GM12875 (cell line): ENCODE data around the gene UBXN7.
"Not testable (repeated sequence)": the region's sequence is repeated elsewhere in the genome, so short reads cannot be mapped to it uniquely, and the experiment has no call there.

Experiments
- H3K4me3 ChIP-seq: one replicate; pipeline ENCODE4 v1.5.1; 2011; ENCODE audit warnings: low read depth, low read length, control low read depth
- TF ChIP-seq, protein P1 (sequence below): IDR thresholded peaks from 2 replicates; pipeline ENCODE4 v1.5.1; 2011; ENCODE audit warnings: low read depth, mild to moderate bottlenecking, control low read depth, inconsistent platforms, low read length, moderate library complexity, borderline replicate concordance; ENCODE audit not compliant: insufficient read depth

The UBXN7 gene, protein sequence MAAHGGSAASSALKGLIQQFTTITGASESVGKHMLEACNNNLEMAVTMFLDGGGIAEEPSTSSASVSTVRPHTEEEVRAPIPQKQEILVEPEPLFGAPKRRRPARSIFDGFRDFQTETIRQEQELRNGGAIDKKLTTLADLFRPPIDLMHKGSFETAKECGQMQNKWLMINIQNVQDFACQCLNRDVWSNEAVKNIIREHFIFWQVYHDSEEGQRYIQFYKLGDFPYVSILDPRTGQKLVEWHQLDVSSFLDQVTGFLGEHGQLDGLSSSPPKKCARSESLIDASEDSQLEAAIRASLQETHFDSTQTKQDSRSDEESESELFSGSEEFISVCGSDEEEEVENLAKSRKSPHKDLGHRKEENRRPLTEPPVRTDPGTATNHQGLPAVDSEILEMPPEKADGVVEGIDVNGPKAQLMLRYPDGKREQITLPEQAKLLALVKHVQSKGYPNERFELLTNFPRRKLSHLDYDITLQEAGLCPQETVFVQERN

GRCh38 chr3:196432137-196432879 is at the start of gene UBXN7:
Gene UBXN7 (minus strand): TSS chr3:196432427. CDS start chr3:196432399, 28 bp downstream.
- TF ChIP-seq, protein P1, sequence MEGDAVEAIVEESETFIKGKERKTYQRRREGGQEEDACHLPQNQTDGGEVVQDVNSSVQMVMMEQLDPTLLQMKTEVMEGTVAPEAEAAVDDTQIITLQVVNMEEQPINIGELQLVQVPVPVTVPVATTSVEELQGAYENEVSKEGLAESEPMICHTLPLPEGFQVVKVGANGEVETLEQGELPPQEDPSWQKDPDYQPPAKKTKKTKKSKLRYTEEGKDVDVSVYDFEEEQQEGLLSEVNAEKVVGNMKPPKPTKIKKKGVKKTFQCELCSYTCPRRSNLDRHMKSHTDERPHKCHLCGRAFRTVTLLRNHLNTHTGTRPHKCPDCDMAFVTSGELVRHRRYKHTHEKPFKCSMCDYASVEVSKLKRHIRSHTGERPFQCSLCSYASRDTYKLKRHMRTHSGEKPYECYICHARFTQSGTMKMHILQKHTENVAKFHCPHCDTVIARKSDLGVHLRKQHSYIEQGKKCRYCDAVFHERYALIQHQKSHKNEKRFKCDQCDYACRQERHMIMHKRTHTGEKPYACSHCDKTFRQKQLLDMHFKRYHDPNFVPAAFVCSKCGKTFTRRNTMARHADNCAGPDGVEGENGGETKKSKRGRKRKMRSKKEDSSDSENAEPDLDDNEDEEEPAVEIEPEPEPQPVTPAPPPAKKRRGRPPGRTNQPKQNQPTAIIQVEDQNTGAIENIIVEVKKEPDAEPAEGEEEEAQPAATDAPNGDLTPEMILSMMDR: no peak
- peak within 1 kb of the TSS; percentile 95 for H3K4me3 ChIP-seq

DNA sequence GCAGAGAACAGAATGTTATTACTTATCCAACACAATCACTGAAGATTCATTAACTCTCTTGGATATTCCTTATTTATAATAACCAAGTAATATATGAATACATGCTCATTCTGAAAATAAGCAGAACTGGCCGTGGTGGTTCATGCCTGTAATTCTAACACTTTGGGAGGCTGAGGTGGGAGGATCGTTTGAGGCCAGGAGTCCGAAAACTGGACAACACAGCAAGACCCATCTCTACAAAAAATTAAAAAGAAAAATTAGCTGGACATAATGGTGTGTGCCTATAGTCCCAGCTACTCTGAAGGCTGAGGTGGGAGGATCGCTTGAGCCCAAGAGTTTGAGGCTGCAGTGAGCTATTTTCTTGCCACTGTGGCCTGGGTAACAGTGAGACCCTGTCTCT is 45.5 kb upstream of the UBXN7 start:
- TF ChIP-seq, protein P1: no peak
- H3K4me3 ChIP-seq: no peak overlapping the region

DNA sequence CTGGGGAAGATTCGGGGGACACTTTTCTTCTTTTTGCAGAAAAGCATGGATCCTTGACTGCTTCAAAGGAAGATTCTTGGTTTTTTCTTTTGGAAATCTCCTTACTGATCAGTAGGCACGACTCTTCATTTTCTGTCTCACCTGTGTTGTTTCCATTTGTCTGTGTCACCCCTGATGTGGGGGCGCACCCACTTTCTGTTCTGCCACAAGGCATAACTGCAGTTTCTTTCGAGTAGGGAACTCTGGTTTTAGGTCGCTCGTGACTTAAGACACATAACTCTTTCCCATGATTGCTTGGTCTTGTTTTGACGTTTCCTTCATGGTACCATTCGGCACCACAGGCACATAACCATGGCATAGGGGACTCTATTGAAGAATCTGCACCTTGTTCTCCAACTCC is 40.1 kb upstream of the UBXN7 start:
- no peak overlapping the region for H3K4me3 ChIP-seq
- TF ChIP-seq, protein P1: no peak

DNA sequence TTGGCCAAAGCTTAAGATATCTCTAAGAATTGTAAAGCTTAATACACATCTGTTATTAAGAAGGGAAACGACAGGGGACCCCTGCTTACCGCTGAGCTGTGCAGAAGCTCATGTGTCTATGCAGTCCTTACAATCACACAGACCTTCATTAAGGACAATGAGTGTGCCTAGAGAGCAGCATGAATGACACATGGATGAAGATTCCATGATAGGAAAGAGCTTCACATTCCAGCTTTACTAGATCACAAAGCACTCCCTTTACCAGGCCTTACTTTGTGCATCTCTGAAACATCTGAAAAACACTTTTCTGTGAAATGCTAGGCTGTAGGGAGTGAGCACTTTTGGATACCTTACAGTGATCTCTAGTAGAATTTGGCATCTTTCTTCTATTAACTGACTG is 39.3 kb upstream of the UBXN7 start:
- TF ChIP-seq, protein P1: no peak
- no peak overlapping the region for H3K4me3 ChIP-seq

- not testable (repeated sequence) for H3K4me3 ChIP-seq
These were observed 38.0 kb upstream of the UBXN7 start for GRCh38 chr3:196470182-196470581.

GRCh38 chr3:196463804-196464203 is 31.6 kb upstream of the UBXN7 start:
- no peak overlapping the region for H3K4me3 ChIP-seq
- TF ChIP-seq, protein P1: no peak

- no peak overlapping the region for H3K4me3 ChIP-seq
- TF ChIP-seq, protein P1: no peak
These were observed 31.2 kb upstream of the UBXN7 start for GRCh38 chr3:196463478-196463756.

- not testable (repeated sequence) for H3K4me3 ChIP-seq
These were observed 30.7 kb upstream of the UBXN7 start for GRCh38 chr3:196462680-196463477.
